ENCODE data around the gene SPTLC2.

The SPTLC2 gene

DNA sequence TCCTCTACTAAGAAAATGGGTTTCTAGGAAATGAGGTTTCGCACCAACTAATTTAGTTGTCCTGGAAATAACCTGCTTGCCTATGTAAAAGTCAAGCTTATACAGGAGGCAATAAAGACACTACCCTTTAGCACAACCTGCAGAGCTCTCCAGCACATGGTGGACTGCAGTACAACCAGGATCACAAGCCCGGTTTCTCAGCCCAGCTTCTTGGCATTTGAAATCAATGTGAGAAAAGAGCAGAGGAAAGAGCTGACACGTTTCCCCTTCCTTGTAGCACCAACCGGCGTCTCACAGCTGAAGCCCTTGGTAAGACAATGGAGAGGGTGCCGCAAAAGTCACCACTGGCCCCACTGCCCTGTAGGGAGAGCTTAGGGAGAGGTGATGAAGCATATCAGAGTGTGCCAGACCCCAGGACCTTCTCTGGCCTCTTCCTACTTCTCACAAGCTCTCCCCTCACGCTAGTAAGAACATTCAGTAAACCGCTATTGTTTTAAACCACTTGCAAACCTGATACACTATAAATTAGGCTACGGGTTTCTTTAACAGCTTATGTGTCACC lies 8.6 kb downstream of the SPTLC2 start:
- no peaks in the 10 kb centered on the region for H3F3A ChIP-seq (ENCODE audit: insufficient read depth, low read length)
- H3K9me2 ChIP-seq (replicated peaks; ENCODE audit: insufficient read depth, low read length) = no peaks in the 10 kb centered on the region
- no peak overlapping the region for H3K9ac ChIP-seq (ENCODE audit: low read length)
- H3K9me3 ChIP-seq (replicated peaks; ENCODE audit: insufficient read depth, low read length) = no peaks in the 10 kb centered on the region
- H3K27ac ChIP-seq (ENCODE audit: low read length) = no peak overlapping the region
- H2AFZ ChIP-seq (ENCODE audit: low read length) = no peak overlapping the region
- H3K4me3 ChIP-seq (ENCODE audit: low read length) = no peak overlapping the region
- DNase-seq = no peak
- TF ChIP-seq EZH2phosphoT487 (IDR thresholded peaks at IDR 0.05; ENCODE audit: low read length) (no peak), EZH2 (optimal IDR thresholded peaks at IDR 0.05; ENCODE audit: low read depth, low read length) (no peak), CTCF (IDR thresholded peaks at IDR 0.05; ENCODE audit: low read length) (no peak)
- H3K4me1 ChIP-seq (ENCODE audit: low read length) = no peaks in the 10 kb centered on the region
- no peak overlapping the region for H3K4me2 ChIP-seq (ENCODE audit: low read depth, low read length)
- H4K20me1 ChIP-seq (ENCODE audit: insufficient read depth, low read length) = no peaks in the 10 kb centered on the region
- no peaks in the 10 kb centered on the region for H3K36me3 ChIP-seq (replicated peaks; ENCODE audit: insufficient read depth, low read length)
- no peaks in the 10 kb centered on the region for H3K27me3 ChIP-seq (replicated peaks; ENCODE audit: insufficient read depth, low read length)
- H3K79me2 ChIP-seq (ENCODE audit: low read length) = peaks cover 26% of the 10 kb centered on the region

DNA sequence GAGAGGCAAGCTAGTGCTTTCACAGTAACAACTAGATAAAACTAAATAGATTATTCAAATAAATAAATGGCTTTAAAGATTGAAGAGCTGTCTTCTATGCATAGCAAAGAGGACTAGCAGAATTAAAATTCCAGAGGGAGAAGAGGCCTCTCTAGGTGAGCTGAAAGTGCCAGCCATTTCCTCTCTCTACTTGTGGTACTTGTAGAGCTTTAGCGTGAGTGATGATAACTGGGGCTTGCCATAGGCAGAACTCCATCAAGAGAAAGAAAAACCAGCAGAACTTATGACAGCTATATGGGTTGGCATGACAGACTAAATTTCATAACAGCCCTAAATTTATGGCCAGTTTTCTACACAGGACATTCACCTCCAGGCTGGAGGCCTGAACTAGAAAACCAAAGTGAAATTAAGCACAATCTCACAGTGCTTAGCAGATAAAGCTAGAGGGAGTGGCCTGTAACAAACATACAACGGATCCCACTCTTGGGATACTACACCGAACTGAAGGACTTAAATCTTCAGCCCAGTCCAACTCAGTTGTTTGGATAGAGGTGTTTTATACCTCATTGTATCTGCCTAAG lies 11.0 kb downstream of the SPTLC2 start:
- H3F3A ChIP-seq (ENCODE audit: insufficient read depth, low read length) = no peaks in the 10 kb centered on the region
- TF ChIP-seq EZH2 (optimal IDR thresholded peaks at IDR 0.05; ENCODE audit: low read depth, low read length) (no peak), CTCF (IDR thresholded peaks at IDR 0.05; ENCODE audit: low read length) (no peak), EZH2phosphoT487 (IDR thresholded peaks at IDR 0.05; ENCODE audit: low read length) (no peak)
- H3K4me3 ChIP-seq (ENCODE audit: low read length) = no peak overlapping the region
- H3K4me2 ChIP-seq (ENCODE audit: low read depth, low read length) = no peak overlapping the region
- no peaks in the 10 kb centered on the region for H3K9me2 ChIP-seq (replicated peaks; ENCODE audit: insufficient read depth, low read length)
- no peak overlapping the region for H3K27ac ChIP-seq (ENCODE audit: low read length)
- no peaks in the 10 kb centered on the region for H3K36me3 ChIP-seq (replicated peaks; ENCODE audit: insufficient read depth, low read length)
- no peak overlapping the region for H2AFZ ChIP-seq (ENCODE audit: low read length)
- H3K79me2 ChIP-seq (ENCODE audit: low read length) = peaks cover 18% of the 10 kb centered on the region
- no peaks in the 10 kb centered on the region for H3K27me3 ChIP-seq (replicated peaks; ENCODE audit: insufficient read depth, low read length)
- H4K20me1 ChIP-seq (ENCODE audit: insufficient read depth, low read length) = no peaks in the 10 kb centered on the region
- H3K9ac ChIP-seq (ENCODE audit: low read length) = no peak overlapping the region
- no peaks in the 10 kb centered on the region for H3K4me1 ChIP-seq (ENCODE audit: low read length)
- DNase-seq = no peak
- H3K9me3 ChIP-seq (replicated peaks; ENCODE audit: insufficient read depth, low read length) = no peaks in the 10 kb centered on the region

- no peak overlapping the region for H2AFZ ChIP-seq (ENCODE audit: low read length)
- H3K9me3 ChIP-seq (replicated peaks; ENCODE audit: insufficient read depth, low read length) = no peaks in the 10 kb centered on the region
- no peaks in the 10 kb centered on the region for H3K9me2 ChIP-seq (replicated peaks; ENCODE audit: insufficient read depth, low read length)
- H3K79me2 ChIP-seq (ENCODE audit: low read length) = peaks cover 13% of the 10 kb centered on the region
- H4K20me1 ChIP-seq (ENCODE audit: insufficient read depth, low read length) = no peaks in the 10 kb centered on the region
- no peaks in the 10 kb centered on the region for H3K4me1 ChIP-seq (ENCODE audit: low read length)
- no peak for DNase-seq
- no peak for TF ChIP-seq CTCF (IDR thresholded peaks at IDR 0.05; ENCODE audit: low read length)
- TF ChIP-seq EZH2 (optimal IDR thresholded peaks at IDR 0.05; ENCODE audit: low read depth, low read length) = no peak
- no peak for TF ChIP-seq EZH2phosphoT487 (IDR thresholded peaks at IDR 0.05; ENCODE audit: low read length)
- H3F3A ChIP-seq (ENCODE audit: insufficient read depth, low read length) = no peaks in the 10 kb centered on the region
- H3K36me3 ChIP-seq (replicated peaks; ENCODE audit: insufficient read depth, low read length) = no peaks in the 10 kb centered on the region
- H3K9ac ChIP-seq (ENCODE audit: low read length) = no peak overlapping the region
- no peak overlapping the region for H3K4me3 ChIP-seq (ENCODE audit: low read length)
- H3K27me3 ChIP-seq (replicated peaks; ENCODE audit: insufficient read depth, low read length) = no peaks in the 10 kb centered on the region
- no peak overlapping the region for H3K27ac ChIP-seq (ENCODE audit: low read length)
- no peak overlapping the region for H3K4me2 ChIP-seq (ENCODE audit: low read depth, low read length)
These were observed 12.7 kb downstream of the SPTLC2 start for GRCh38 chr14:77603654-77604255.
